K562 (cell line): ENCODE results near the gene ITGA2B. TPM values are rescaled to one million over a fixed set of nuclear protein-coding genes. Genes with fewer than 3 reads are reported as not detected.

Source experiments
- ATAC-seq: fragments of 200-7000 bp; cut with Tn5 transposase; 3 replicates; pipeline ENCODE4 v1.9.1; 2020; ENCODE audit warnings: moderate library complexity
- BruUV-seq: library from RNA; stranded (reverse); fragments of 400-500 nt; replicated peaks from 2 replicates; lab custom pipeline; 2021; lab: Mats Ljungman, UMichigan
- CTCF ChIA-PET: fragments of 300-600 bp; formaldehyde crosslinking; extraction: SDS; loops from one replicate; lab custom pipeline; 2021; ENCODE audit warnings: low intra/inter-chr PET ratio; lab: Yijun Ruan, JAX
- POLR2A ChIA-PET: fragments of 300-600, 350-650 bp; sonication (Branson Sonifier 250); formaldehyde crosslinking; extraction: SDS; loops from one replicate; lab custom pipeline; 2021; ENCODE audit warnings: antibody characterized with exemption, inconsistent platforms; lab: Yijun Ruan, JAX
- DNase-seq, 4 experiments: peaks; one replicate each; pipeline versions ENCODE4 v3.0.0 to v3.0.0-alpha.2; 2011 to 2018; ENCODE audit warnings: low spot score in 3 of 4, mixed read lengths in 3 of 4; ENCODE audit errors: extremely low read depth in 1 of 4
- FAIRE-seq: peaks from 2 replicates; lab custom pipeline; 2011; peaks lifted over from hg19 to GRCh38; lab: Jason Lieb, UNC
- H2AFZ ChIP-seq: 2 replicates; pipeline ENCODE4 v1.6.0; 2011; ENCODE audit warnings: low read depth, low read length, control low read depth, inconsistent platforms
- H3K27ac ChIP-seq: fragments of 200-600 bp; 3 replicates; pipeline ENCODE4 v1.8.0; 2011; ENCODE audit warnings: low read depth, mild to moderate bottlenecking, control low read depth, inconsistent platforms, low read length, moderate library complexity, mixed read lengths; ENCODE audit errors: extremely low read depth
- H3K27me3 ChIP-seq, 2 experiments: fragments of 300-600 bp in 1 of 2; 2 replicates in 1 of 2; 3 replicates in 1 of 2; pipeline versions ENCODE4 v1.6.0 to v1.8.0; 2011; ENCODE audit warnings: inconsistent platforms in 2 of 2, low read length in 2 of 2, mild to moderate bottlenecking in 1 of 2, mixed read lengths in 1 of 2, moderate library complexity in 1 of 2; ENCODE audit not compliant: control insufficient read depth in 2 of 2, insufficient read depth in 2 of 2
- H3K36me3 ChIP-seq: fragments of 300-600 bp; 3 replicates; pipeline ENCODE4 v1.8.0; 2011; ENCODE audit warnings: mild to moderate bottlenecking, low read length, inconsistent platforms; ENCODE audit not compliant: control insufficient read depth, insufficient read depth
- H3K4me1 ChIP-seq, 2 experiments: fragments of 200-600 bp in 1 of 2; replicated peaks in 1 of 2; 2 replicates in 1 of 2; 3 replicates in 1 of 2; pipeline versions ENCODE4 v1.5.1 to v1.8.0; 2011; ENCODE audit warnings: inconsistent platforms in 2 of 2, low read length in 2 of 2, mild to moderate bottlenecking in 1 of 2, mixed read lengths in 1 of 2, moderate library complexity in 1 of 2; ENCODE audit not compliant: control insufficient read depth in 2 of 2, insufficient read depth in 2 of 2
- H3K4me2 ChIP-seq: 2 replicates; pipeline ENCODE4 v1.6.1; 2011; ENCODE audit warnings: low read length, control low read depth, inconsistent platforms, mixed read lengths; ENCODE audit not compliant: insufficient read depth
- H3K4me3 ChIP-seq: fragments of 200-600 bp; sonication (generic), shearing (Covaris generic); 2 replicates; pipeline ENCODE4 v1.5.1; 2016; ENCODE audit warnings: control low read depth, inconsistent platforms
- H3K79me2 ChIP-seq: fragments of 200-600 bp; 3 replicates; pipeline ENCODE4 v1.8.0; 2011; ENCODE audit warnings: low read length, inconsistent platforms; ENCODE audit not compliant: control insufficient read depth, insufficient read depth
- H3K9ac ChIP-seq, 2 experiments: 2 replicates each; pipeline versions ENCODE4 v1.6.0 to v1.6.1; 2011; ENCODE audit warnings: low read depth in 2 of 2, low read length in 2 of 2, control low read depth in 1 of 2, inconsistent platforms in 1 of 2, mild to moderate bottlenecking in 1 of 2, mixed read lengths in 1 of 2; ENCODE audit not compliant: insufficient read depth in 1 of 2
- H3K9me1 ChIP-seq: one replicate; pipeline ENCODE4 v1.6.0; 2011; ENCODE audit warnings: inconsistent platforms, mild to moderate bottlenecking, low read length, moderate library complexity; ENCODE audit not compliant: control insufficient read depth, insufficient read depth
- H3K9me3 ChIP-seq: replicated peaks from 2 replicates; pipeline ENCODE4 v1.5.1; 2011; ENCODE audit warnings: low read depth, low read length, inconsistent platforms; ENCODE audit not compliant: control insufficient read depth, insufficient read depth
- H4K20me1 ChIP-seq: replicated peaks from 2 replicates; pipeline ENCODE4 v1.6.1; 2011; ENCODE audit warnings: low read length, inconsistent platforms, mixed read lengths; ENCODE audit not compliant: control insufficient read depth, insufficient read depth
- CREB3L1 ChIP-seq: fragments of 450-650 bp; IDR thresholded peaks from 2 replicates; pipeline ENCODE4 v1.6.1; 2014; ENCODE audit warnings: low read depth, mild to moderate bottlenecking, moderate library complexity, borderline replicate concordance
- ZBTB40 ChIP-seq, 2 experiments: fragments of 450-650 bp in 1 of 2; sonication (generic) in 1 of 2; formaldehyde crosslinking in 1 of 2; IDR thresholded peaks; 2 replicates each; pipeline versions ENCODE4 v1.7.1 to v1.9.0; 2016 to 2022; ENCODE audit warnings: inconsistent platforms in 1 of 2, mild to moderate bottlenecking in 1 of 2, missing genetic modification reagents in 1 of 2
- WGBS: fragments of 100-300 bp; shearing (Covaris generic); methylation state at CpG from one replicate; pipeline ENCODE4 v1.1.6; 2016; ENCODE audit warnings: low coverage, mixed read lengths; ENCODE audit not compliant: insufficient coverage; ENCODE audit errors: missing lambda C conversion rate; 5-methylcytosine and 5-hydroxymethylcytosine counted together
- in situ Hi-C: fragments of 300-500 bp; cut with MboI; formaldehyde crosslinking; loops from 4 replicates; pipeline ENCODE4 v1.15.0; 2018; ENCODE audit warnings: inconsistent platforms, mixed read lengths
- intact Hi-C: fragments of 100-400 bp; cut with micrococcal nuclease; formaldehyde crosslinking; loops from 2 replicates; pipeline ENCODE4 v1.14.2; 2022
- polyA plus RNA-seq, 8 experiments: library from polyadenylated mRNA; depleted of rRNA in 4 of 8; stranded (reverse) in 5 of 8; unstranded in 3 of 8; fragments of >200 nt; fragmentation: Nextera tagmentation in 2 of 8; fragmentation: Illumina TruSeq in 1 of 8; extraction: Ambion mirVana in 2 of 8; extraction: Trizol in 1 of 8; gene quantifications; 2 replicates each; pipeline versions ENCODE4 v1.2.1 to v1.2.3, GENCODE V29; 2011 to 2014; ENCODE audit warnings: inconsistent platforms in 1 of 8, missing spikeins in 1 of 8
- total RNA-seq, 7 experiments: library from RNA; depleted of rRNA in 6 of 7; stranded (reverse); fragments of >200 nt in 6 of 7; fragmentation: Illumina TruSeq in 2 of 7; extraction: Trizol in 2 of 7; gene quantifications; 2 replicates each; pipeline versions ENCODE4 v1.2.1 to v1.2.3, GENCODE V29; 2011 to 2021; ENCODE audit warnings: low replicate concordance in 1 of 7

Gene ITGA2B
- total and polyA plus RNA-seq, 9 of the 15 experiments (the other 6 are each of a cell fraction or from before 2014, with no cell fraction given): 1.1 to 26.4 (median 5.6) TPM

GRCh38 chr17:44383363-44383762, 6.1 kb downstream of the ITGA2B start:
- H3K9ac ChIP-seq: 0 out of 4 replicates have a peak overlapping the region, but pooled peaks of 1 of the 2 experiments have one; percentile 23
- FAIRE-seq: no peak
- BruUV-seq: no TSS peak
- intact Hi-C loops (no loop called here), in situ Hi-C loops (no loop called here)
- no peak for DNase-seq
- H3K9me1 ChIP-seq: no peaks in the 10 kb centered on the region
- no peak for ATAC-seq
- no peak overlapping the region for H3K4me3 ChIP-seq
- no peak overlapping the region for H3K27ac ChIP-seq
- H3K36me3 ChIP-seq: no peaks in the 10 kb centered on the region
- H4K20me1 ChIP-seq: no peaks in the 10 kb centered on the region
- ChIA-PET POLR2A (interaction anchor here (1.0 to 1.1 kb wide), 2 partner anchors 12 to 14 kb away, joined by 3 read pairs; no protein-coding TSS in a partner anchor), CTCF (no interaction called here)
- H3K79me2 ChIP-seq: peaks cover 7% of the 10 kb centered on the region; the same call in 2 of the 3 replicates
- no peak overlapping the region for H2AFZ ChIP-seq
- no peaks in the 10 kb centered on the region; a peak in 1 of 5 replicates for H3K27me3 ChIP-seq
- H3K9me3 ChIP-seq: no peaks in the 10 kb centered on the region
- H3K4me1 ChIP-seq: peaks cover 15 to 34% of the 10 kb centered on the region in 2 experiments
- no peak overlapping the region for H3K4me2 ChIP-seq
- 73% methylated on average over 15 of the region's 15 CpGs for WGBS
- TF ChIP-seq ZBTB40 (IDR thresholded peaks at IDR 0.05) (no peak), ZBTB40 (CRISPR knock-in tag; IDR thresholded peaks at IDR 0.05) (no peak), CREB3L1 (no peak)
